ENCODE results near the gene ARHGEF4. TPM values are rescaled to one million over a fixed set of nuclear protein-coding genes. Genes with fewer than 3 reads are reported as not detected.
A peak's percentile ranks its signal among the peaks of the same experiment; 100 is the strongest.

Gene ARHGEF4
- total RNA-seq, 1 donor from 2014 or later: 0.07 TPM

- no peak for DNase-seq
- Mint-ChIP-seq H3K36me3 (ENCODE audit: low read depth) (no peaks in the 10 kb centered on the region), H3K9me3 (no peaks in the 10 kb centered on the region), H3K4me3 (no peak overlapping the region), H3K27ac (no peak overlapping the region), H3K27me3 (peaks cover 33% of the 10 kb centered on the region), H3K4me1 (peaks cover 4% of the 10 kb centered on the region)
- intact Hi-C loops (cut with micrococcal nuclease): no loop called here
Measured at GRCh38 chr2:130807659-130808385, 28.9 kb upstream of the ARHGEF4 start.

GRCh38 chr2:130808482-130809268 is 28.0 kb upstream of the ARHGEF4 start:
- Mint-ChIP-seq H3K27me3 (peaks cover 33% of the 10 kb centered on the region), H3K4me3 (no peak overlapping the region), H3K27ac (no peak overlapping the region), H3K36me3 (ENCODE audit: low read depth) (no peaks in the 10 kb centered on the region), H3K9me3 (no peaks in the 10 kb centered on the region), H3K4me1 (peaks cover 4% of the 10 kb centered on the region)
- intact Hi-C loops (cut with micrococcal nuclease): no loop called here
- no peak for DNase-seq

- intact Hi-C loops (cut with micrococcal nuclease): no loop called here
- Mint-ChIP-seq H3K9me3 (no peaks in the 10 kb centered on the region), H3K4me3 (no peak overlapping the region), H3K27me3 (peaks cover 33% of the 10 kb centered on the region), H3K27ac (no peak overlapping the region), H3K4me1 (peaks cover 4% of the 10 kb centered on the region), H3K36me3 (ENCODE audit: low read depth) (no peaks in the 10 kb centered on the region)
- DNase-seq: no peak
Measured at GRCh38 chr2:130810490-130810889, 26.2 kb upstream of the ARHGEF4 start.

- intact Hi-C loops (cut with micrococcal nuclease): no loop called here
- no peaks in the 10 kb centered on the region for H3K9me3 Mint-ChIP-seq
- no peak overlapping the region for H3K27ac Mint-ChIP-seq
- H3K27me3 Mint-ChIP-seq: peaks cover 26% of the 10 kb centered on the region
- no peaks in the 10 kb centered on the region for H3K36me3 Mint-ChIP-seq (ENCODE audit: low read depth)
- no peak for DNase-seq
- H3K4me1 Mint-ChIP-seq: no peaks in the 10 kb centered on the region
- no peak overlapping the region for H3K4me3 Mint-ChIP-seq
Measured at GRCh38 chr2:130813722-130814121, 23.0 kb upstream of the ARHGEF4 start.

- Mint-ChIP-seq H3K4me3 (no peak overlapping the region), H3K36me3 (ENCODE audit: low read depth) (no peaks in the 10 kb centered on the region), H3K9me3 (no peaks in the 10 kb centered on the region), H3K27ac (no peak overlapping the region), H3K4me1 (no peaks in the 10 kb centered on the region), H3K27me3 (peaks cover 29% of the 10 kb centered on the region)
- intact Hi-C loops (cut with micrococcal nuclease): no loop called here
- no peak for DNase-seq
Measured at GRCh38 chr2:130814931-130815680, 21.6 kb upstream of the ARHGEF4 start.

- H3K4me3 Mint-ChIP-seq: no peak overlapping the region
Measured at GRCh38 chr2:130818809-130819208, 17.9 kb upstream of the ARHGEF4 start.

GRCh38 chr2:130819226-130819607 is 17.5 kb upstream of the ARHGEF4 start:
- no peak for DNase-seq
- H3K27me3 Mint-ChIP-seq: peaks cover 16% of the 10 kb centered on the region
- H3K4me3 Mint-ChIP-seq: no peak overlapping the region
- H3K36me3 Mint-ChIP-seq (ENCODE audit: low read depth): no peaks in the 10 kb centered on the region
- H3K27ac Mint-ChIP-seq: no peak overlapping the region
- intact Hi-C loops (cut with micrococcal nuclease): no loop called here
- H3K4me1 Mint-ChIP-seq: peaks cover 9% of the 10 kb centered on the region
- H3K9me3 Mint-ChIP-seq: no peaks in the 10 kb centered on the region

More at GRCh38 chr2:130818809-130819208, 17.9 kb upstream of the ARHGEF4 start:
- H3K4me1 Mint-ChIP-seq: peaks cover 5% of the 10 kb centered on the region
- H3K9me3 Mint-ChIP-seq: no peaks in the 10 kb centered on the region
- no peak overlapping the region for H3K27ac Mint-ChIP-seq
- intact Hi-C loops (cut with micrococcal nuclease): no loop called here
- H3K36me3 Mint-ChIP-seq (ENCODE audit: low read depth): no peaks in the 10 kb centered on the region
- no peak for DNase-seq
- H3K27me3 Mint-ChIP-seq: peaks cover 18% of the 10 kb centered on the region

- Mint-ChIP-seq H3K27ac (no peak overlapping the region), H3K27me3 (peaks cover 16% of the 10 kb centered on the region), H3K9me3 (no peaks in the 10 kb centered on the region), H3K4me1 (peaks cover 14% of the 10 kb centered on the region), H3K36me3 (ENCODE audit: low read depth) (no peaks in the 10 kb centered on the region), H3K4me3 (no peak overlapping the region)
- intact Hi-C loops (cut with micrococcal nuclease): no loop called here
- DNase-seq: no peak
Measured at GRCh38 chr2:130819608-130820278, 17.0 kb upstream of the ARHGEF4 start.

- DNase-seq: no peak
- intact Hi-C loops (cut with micrococcal nuclease): no loop called here
- peaks cover 16% of the 10 kb centered on the region for H3K27me3 Mint-ChIP-seq
- peaks cover 18% of the 10 kb centered on the region for H3K4me1 Mint-ChIP-seq
- no peaks in the 10 kb centered on the region for H3K9me3 Mint-ChIP-seq
- no peak overlapping the region for H3K27ac Mint-ChIP-seq
- H3K36me3 Mint-ChIP-seq (ENCODE audit: low read depth): no peaks in the 10 kb centered on the region
- no peak overlapping the region for H3K4me3 Mint-ChIP-seq
Measured at GRCh38 chr2:130820279-130820861, 16.3 kb upstream of the ARHGEF4 start.

- DNase-seq: no peak
- Mint-ChIP-seq H3K27ac (no peak overlapping the region), H3K27me3 (peaks cover 21% of the 10 kb centered on the region), H3K4me3 (no peak overlapping the region), H3K9me3 (no peaks in the 10 kb centered on the region), H3K36me3 (ENCODE audit: low read depth) (no peaks in the 10 kb centered on the region), H3K4me1 (peaks cover 18% of the 10 kb centered on the region)
- intact Hi-C loops (cut with micrococcal nuclease): no loop called here
Measured at GRCh38 chr2:130821867-130822266, 14.8 kb upstream of the ARHGEF4 start.

- Mint-ChIP-seq H3K36me3 (ENCODE audit: low read depth) (no peaks in the 10 kb centered on the region), H3K4me1 (peaks cover 20% of the 10 kb centered on the region), H3K9me3 (no peaks in the 10 kb centered on the region), H3K4me3 (no peak overlapping the region), H3K27ac (peak overlapping the region; percentile 37), H3K27me3 (peaks cover 24% of the 10 kb centered on the region)
- no peak for DNase-seq
- intact Hi-C loops (cut with micrococcal nuclease): no loop called here
Measured at GRCh38 chr2:130822766-130823165, 13.9 kb upstream of the ARHGEF4 start.

- Mint-ChIP-seq H3K36me3 (ENCODE audit: low read depth) (no peaks in the 10 kb centered on the region), H3K4me1 (peaks cover 20% of the 10 kb centered on the region), H3K4me3 (no peak overlapping the region), H3K27ac (peak overlapping the region; percentile 89), H3K9me3 (no peaks in the 10 kb centered on the region), H3K27me3 (peaks cover 24% of the 10 kb centered on the region)
- DNase-seq: no peak
- intact Hi-C loops (cut with micrococcal nuclease): no loop called here
Measured at GRCh38 chr2:130823171-130823885, 13.4 kb upstream of the ARHGEF4 start.

Measured in activated CD4-positive, alpha-beta T cell treated with anti-CD3 and anti-CD28 coated beads, Interleukin-2, amount 10 ng/mL, durations not matched to agents 24 days and 14 days (primary cell).